CD1c-positive myeloid dendritic cell (primary cell): ENCODE data around the gene RBM45.
"Not testable (repeated sequence)": the region's sequence is repeated elsewhere in the genome, so short reads cannot be mapped to it uniquely, and the experiment has no call there.

Source experiments
- DNase-seq: peaks from one replicate; pipeline ENCODE4 v3.0.0-alpha.2; 2016; ENCODE audit errors: extremely low spot score

Gene RBM45

GRCh38 chr2:178112202-178113152, at the start of gene RBM45:
Gene RBM45 (plus strand): TSS chr2:178112437. CDS start chr2:178112547, 110 bp downstream.
- peak; percentile 94 for DNase-seq

GRCh38 chr2:178066324-178066723, 45.9 kb upstream of the RBM45 start:
- DNase-seq: no peak

- DNase-seq: no peak
Observed at GRCh38 chr2:178066890-178067669, 45.2 kb upstream of the RBM45 start.

GRCh38 chr2:178068823-178069454, 43.3 kb upstream of the RBM45 start:
- DNase-seq: no peak

- no peak for DNase-seq
Observed at GRCh38 chr2:178069551-178069950, 42.7 kb upstream of the RBM45 start.

GRCh38 chr2:178070824-178071223, 41.4 kb upstream of the RBM45 start:
- no peak for DNase-seq

- DNase-seq: no peak
Observed at GRCh38 chr2:178072000-178072382, 40.2 kb upstream of the RBM45 start.

- DNase-seq: peak; percentile 17
Observed at GRCh38 chr2:178072383-178073301, 39.6 kb upstream of the RBM45 start, which contains the start of gene PDE11A. Gene PDE11A (minus strand): TSS chr2:178072777. CDS start chr2:178072437, 340 bp downstream.

- DNase-seq: peak; percentile 12
Observed at GRCh38 chr2:178074123-178075005, 37.9 kb upstream of the RBM45 start.

GRCh38 chr2:178075006-178075326, 37.3 kb upstream of the RBM45 start:
- DNase-seq: no peak

GRCh38 chr2:178076130-178076529, 36.1 kb upstream of the RBM45 start:
- no peak for DNase-seq

GRCh38 chr2:178079279-178079678, 33.0 kb upstream of the RBM45 start:
- DNase-seq: not testable (repeated sequence)

- no peak for DNase-seq
Observed at GRCh38 chr2:178082408-178083045, 29.7 kb upstream of the RBM45 start.

- DNase-seq: no peak
Observed at GRCh38 chr2:178084273-178084672, 28.0 kb upstream of the RBM45 start.

- DNase-seq: no peak
Observed at GRCh38 chr2:178088774-178089270, 23.4 kb upstream of the RBM45 start.

- DNase-seq: no peak
Observed at GRCh38 chr2:178093471-178093870, 18.8 kb upstream of the RBM45 start.

- no peak for DNase-seq
Observed at GRCh38 chr2:178101321-178102079, 10.7 kb upstream of the RBM45 start.

GRCh38 chr2:178105566-178105965, 6.7 kb upstream of the RBM45 start:
- DNase-seq: no peak

- no peak for DNase-seq
Observed at GRCh38 chr2:178106053-178106452, 6.2 kb upstream of the RBM45 start.
